Panc1 (cell line): Measurements from ENCODE around the gene HOXA11. TPM values are rescaled to one million over a fixed set of nuclear protein-coding genes. Genes with fewer than 3 reads are reported as not detected.

Source experiments
- ATAC-seq: fragments of 200-7000 bp; cut with Tn5 transposase; 2 replicates; pipeline ENCODE4 v1.9.1; 2020; ENCODE audit warnings: mild to moderate bottlenecking, moderate library complexity
- BruUV-seq: library from RNA; stranded (reverse); fragments of 400-500 nt; replicated peaks from 2 replicates; lab custom pipeline; 2021; lab: Mats Ljungman, UMichigan
- CTCF ChIA-PET: fragments of 300-600 bp; sonication (Branson Sonifier 250); formaldehyde crosslinking; loops from one replicate; lab custom pipeline; 2022; ENCODE audit warnings: antibody characterized with exemption; lab: Charles Lee
- POLR2A ChIA-PET: fragments of 300-600 bp; sonication (Branson Sonifier 250); formaldehyde crosslinking; loops from one replicate; lab custom pipeline; 2022; ENCODE audit warnings: antibody characterized with exemption; lab: Charles Lee
- DNase-seq: peaks from one replicate; pipeline ENCODE4 v3.0.0-alpha.2; 2010; ENCODE audit warnings: low read depth, low spot score
- H3K27ac ChIP-seq: 2 replicates; pipeline ENCODE4 v1.5.1; 2011; ENCODE audit warnings: mild to moderate bottlenecking, low read length, inconsistent platforms
- H3K27me3 ChIP-seq: fragments of 200-500 bp; sonication (Bioruptor generic); 2 replicates; pipeline ENCODE4 v1.6.0; 2014; ENCODE audit warnings: low read length, inconsistent platforms; ENCODE audit not compliant: control insufficient read depth, insufficient read depth
- H3K36me3 ChIP-seq: fragments of 200-500 bp; sonication (Bioruptor generic); 2 replicates; pipeline ENCODE4 v1.5.1; 2014; ENCODE audit warnings: inconsistent platforms, mild to moderate bottlenecking, low read length, moderate library complexity; ENCODE audit not compliant: control insufficient read depth, insufficient read depth
- H3K4me1 ChIP-seq: 2 replicates; pipeline ENCODE4 v1.5.1; 2011; ENCODE audit warnings: inconsistent platforms, mild to moderate bottlenecking, low read length, moderate library complexity; ENCODE audit not compliant: control insufficient read depth, insufficient read depth
- H3K4me3 ChIP-seq, 2 experiments: 2 replicates each; pipeline ENCODE4 v1.5.1; 2011 to 2012; ENCODE audit warnings: low read depth in 2 of 2, low read length in 2 of 2, mild to moderate bottlenecking in 2 of 2, inconsistent platforms in 1 of 2, moderate library complexity in 1 of 2
- H3K9me3 ChIP-seq: fragments of 200-500 bp; sonication (Bioruptor generic); 2 replicates; pipeline ENCODE4 v1.5.1; 2014; ENCODE audit warnings: low read depth, mild to moderate bottlenecking, inconsistent platforms, low read length, moderate library complexity; ENCODE audit not compliant: control insufficient read depth, insufficient read depth
- POLR2AphosphoS5 ChIP-seq: IDR thresholded peaks from 2 replicates; pipeline ENCODE4 v1.6.1; 2012; ENCODE audit warnings: mild to moderate bottlenecking, low read depth, low read length, moderate library complexity
- SIN3A ChIP-seq: IDR thresholded peaks from 2 replicates; pipeline ENCODE4 v1.6.1; 2012; ENCODE audit warnings: low read depth, mild to moderate bottlenecking, low read length, moderate library complexity, borderline replicate concordance; ENCODE audit not compliant: insufficient read depth
- TCF7L2 ChIP-seq: IDR thresholded peaks from 2 replicates; pipeline ENCODE4 v1.6.1; 2011; ENCODE audit warnings: mild to moderate bottlenecking, low read depth, low read length, inconsistent platforms
- in situ Hi-C: cut with HindIII; loops from 2 replicates; pipeline ENCODE4 v1.10.0; 2016; ENCODE audit warnings: low sequenced_read_pairs, low pct_unique_long_range_greater_than_20kb
- intact Hi-C: fragments of 100-400 bp; cut with micrococcal nuclease; formaldehyde crosslinking; loops from one replicate; pipeline ENCODE4 v1.10.0; 2022; ENCODE audit not compliant: unreplicated experiment
- total RNA-seq: library from RNA; stranded (reverse); gene quantifications from one replicate; pipeline ENCODE4 v1.2.1, GENCODE V29; 2021; ENCODE audit not compliant: unreplicated experiment
- TF ChIP-seq, protein P1 (sequence below), 2 experiments: IDR thresholded peaks; 2 replicates each; pipeline ENCODE4 v1.6.1; 2011 to 2012; ENCODE audit warnings: low read depth in 2 of 2, control low read depth in 1 of 2, low read length in 1 of 2, mild to moderate bottlenecking in 1 of 2, moderate library complexity in 1 of 2; ENCODE audit not compliant: insufficient read depth in 1 of 2
- TF ChIP-seq, protein P2 (sequence below): fragments of 450-650 bp; IDR thresholded peaks from 2 replicates; pipeline ENCODE4 v1.5.1; 2017; ENCODE audit warnings: mild to moderate bottlenecking

Gene HOXA11
- total RNA-seq, 1 experiment from 2014 or later: 0.57 TPM

DNA sequence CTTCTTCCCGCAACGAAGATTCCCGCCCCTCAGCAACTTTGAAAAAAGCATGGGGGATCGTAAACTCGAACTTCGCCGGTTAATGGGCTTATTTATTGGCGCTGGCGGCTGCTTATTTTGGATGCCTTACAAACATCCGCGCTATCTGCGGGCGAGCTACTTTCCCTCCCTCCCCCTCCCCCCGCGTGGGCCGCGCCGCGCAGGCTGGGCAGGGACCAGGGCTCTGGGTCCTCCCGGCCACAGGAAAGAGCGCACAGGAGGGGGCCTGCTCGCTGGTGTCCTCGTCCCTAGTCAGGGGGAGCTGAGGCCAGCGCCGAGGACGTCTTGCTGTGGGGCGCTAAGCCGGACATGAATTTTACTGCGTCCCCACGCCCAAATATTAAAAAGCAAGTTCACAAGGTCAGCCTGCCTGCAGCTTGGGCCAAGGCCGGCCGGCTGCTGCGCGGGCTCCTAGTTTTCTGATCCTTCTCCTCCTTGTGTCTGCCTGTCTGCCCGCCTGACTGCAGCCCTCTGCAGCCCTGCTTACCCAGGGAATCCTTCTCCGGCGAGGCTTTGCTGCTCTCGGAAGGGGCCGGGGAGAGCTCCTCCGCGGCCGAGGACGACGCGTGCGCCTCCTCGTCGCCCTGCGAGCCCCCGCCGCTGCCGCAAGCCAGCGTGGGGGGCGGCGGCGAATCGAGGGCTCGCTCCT lies 12.1 kb downstream of the HOXA11 start:
- no peak for DNase-seq
- POLR2A ChIA-PET: no interaction called here
- Histone ChIP-seq H3K4me1 (peaks cover 5% of the 10 kb centered on the region; the same call in 1 of the 2 replicates), H3K4me3 (no peak overlapping the region), H3K27me3 (no peaks in the 10 kb centered on the region), H3K36me3 (no peaks in the 10 kb centered on the region), H3K27ac (no peak overlapping the region), H3K9me3 (no peaks in the 10 kb centered on the region)
- no peak for ATAC-seq
- TF ChIP-seq SIN3A (no peak), POLR2AphosphoS5 (no peak), TCF7L2 (no peak)
- TF ChIP-seq, protein P1, sequence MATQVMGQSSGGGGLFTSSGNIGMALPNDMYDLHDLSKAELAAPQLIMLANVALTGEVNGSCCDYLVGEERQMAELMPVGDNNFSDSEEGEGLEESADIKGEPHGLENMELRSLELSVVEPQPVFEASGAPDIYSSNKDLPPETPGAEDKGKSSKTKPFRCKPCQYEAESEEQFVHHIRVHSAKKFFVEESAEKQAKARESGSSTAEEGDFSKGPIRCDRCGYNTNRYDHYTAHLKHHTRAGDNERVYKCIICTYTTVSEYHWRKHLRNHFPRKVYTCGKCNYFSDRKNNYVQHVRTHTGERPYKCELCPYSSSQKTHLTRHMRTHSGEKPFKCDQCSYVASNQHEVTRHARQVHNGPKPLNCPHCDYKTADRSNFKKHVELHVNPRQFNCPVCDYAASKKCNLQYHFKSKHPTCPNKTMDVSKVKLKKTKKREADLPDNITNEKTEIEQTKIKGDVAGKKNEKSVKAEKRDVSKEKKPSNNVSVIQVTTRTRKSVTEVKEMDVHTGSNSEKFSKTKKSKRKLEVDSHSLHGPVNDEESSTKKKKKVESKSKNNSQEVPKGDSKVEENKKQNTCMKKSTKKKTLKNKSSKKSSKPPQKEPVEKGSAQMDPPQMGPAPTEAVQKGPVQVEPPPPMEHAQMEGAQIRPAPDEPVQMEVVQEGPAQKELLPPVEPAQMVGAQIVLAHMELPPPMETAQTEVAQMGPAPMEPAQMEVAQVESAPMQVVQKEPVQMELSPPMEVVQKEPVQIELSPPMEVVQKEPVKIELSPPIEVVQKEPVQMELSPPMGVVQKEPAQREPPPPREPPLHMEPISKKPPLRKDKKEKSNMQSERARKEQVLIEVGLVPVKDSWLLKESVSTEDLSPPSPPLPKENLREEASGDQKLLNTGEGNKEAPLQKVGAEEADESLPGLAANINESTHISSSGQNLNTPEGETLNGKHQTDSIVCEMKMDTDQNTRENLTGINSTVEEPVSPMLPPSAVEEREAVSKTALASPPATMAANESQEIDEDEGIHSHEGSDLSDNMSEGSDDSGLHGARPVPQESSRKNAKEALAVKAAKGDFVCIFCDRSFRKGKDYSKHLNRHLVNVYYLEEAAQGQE (IDR thresholded peaks at IDR 0.05; ENCODE audit: insufficient read depth in 1 of 2, low read depth in 2 of 2, low read length in 1 of 2): no peak
- TF ChIP-seq, protein P2, sequence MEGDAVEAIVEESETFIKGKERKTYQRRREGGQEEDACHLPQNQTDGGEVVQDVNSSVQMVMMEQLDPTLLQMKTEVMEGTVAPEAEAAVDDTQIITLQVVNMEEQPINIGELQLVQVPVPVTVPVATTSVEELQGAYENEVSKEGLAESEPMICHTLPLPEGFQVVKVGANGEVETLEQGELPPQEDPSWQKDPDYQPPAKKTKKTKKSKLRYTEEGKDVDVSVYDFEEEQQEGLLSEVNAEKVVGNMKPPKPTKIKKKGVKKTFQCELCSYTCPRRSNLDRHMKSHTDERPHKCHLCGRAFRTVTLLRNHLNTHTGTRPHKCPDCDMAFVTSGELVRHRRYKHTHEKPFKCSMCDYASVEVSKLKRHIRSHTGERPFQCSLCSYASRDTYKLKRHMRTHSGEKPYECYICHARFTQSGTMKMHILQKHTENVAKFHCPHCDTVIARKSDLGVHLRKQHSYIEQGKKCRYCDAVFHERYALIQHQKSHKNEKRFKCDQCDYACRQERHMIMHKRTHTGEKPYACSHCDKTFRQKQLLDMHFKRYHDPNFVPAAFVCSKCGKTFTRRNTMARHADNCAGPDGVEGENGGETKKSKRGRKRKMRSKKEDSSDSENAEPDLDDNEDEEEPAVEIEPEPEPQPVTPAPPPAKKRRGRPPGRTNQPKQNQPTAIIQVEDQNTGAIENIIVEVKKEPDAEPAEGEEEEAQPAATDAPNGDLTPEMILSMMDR: no peak
- intact Hi-C loops: no loop called here
- BruUV-seq: no TSS peak
- CTCF ChIA-PET: no interaction called here
- in situ Hi-C loops: no loop called here

DNA sequence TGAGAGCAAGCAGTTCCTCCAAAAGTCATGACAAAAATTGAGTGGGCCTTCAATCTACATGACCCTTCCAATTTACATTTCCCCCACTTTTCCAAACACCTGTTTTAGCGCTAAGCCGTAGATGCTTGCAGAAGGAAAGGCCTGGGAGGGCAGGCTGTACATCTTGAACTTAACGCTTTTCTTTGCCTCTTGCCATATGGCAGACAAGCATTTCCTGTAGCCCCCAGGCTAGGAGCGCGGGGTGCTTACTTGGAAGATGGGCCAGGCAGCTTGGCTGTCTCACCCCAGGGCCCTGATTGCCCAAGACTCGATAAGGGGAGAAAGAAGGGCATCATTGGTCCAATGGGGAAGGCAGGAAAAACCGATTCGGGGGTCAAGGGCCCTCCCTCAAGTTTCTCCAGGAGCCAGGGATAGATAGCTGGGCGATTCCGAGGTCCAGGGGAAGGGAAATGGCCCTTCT lies 12.7 kb downstream of the HOXA11 start:
- Histone ChIP-seq H3K36me3 (no peaks in the 10 kb centered on the region), H3K27me3 (no peaks in the 10 kb centered on the region), H3K9me3 (no peaks in the 10 kb centered on the region), H3K4me3 (no peak overlapping the region), H3K4me1 (peaks cover 5% of the 10 kb centered on the region; the same call in 1 of the 2 replicates), H3K27ac (no peak overlapping the region)
- ATAC-seq: no peak
- ChIA-PET POLR2A (no interaction called here), CTCF (no interaction called here)
- BruUV-seq: no TSS peak
- TF ChIP-seq, protein P1 (IDR thresholded peaks at IDR 0.05; ENCODE audit: insufficient read depth in 1 of 2, low read depth in 2 of 2, low read length in 1 of 2): no peak
- TF ChIP-seq TCF7L2 (no peak), POLR2AphosphoS5 (no peak), SIN3A (no peak)
- TF ChIP-seq, protein P2: no peak
- intact Hi-C loops: no loop called here
- no peak for DNase-seq
- in situ Hi-C loops: no loop called here
